Purkinje cell (primary cell): ENCODE data around the gene SREK1. TPM values are rescaled to one million over a fixed set of nuclear protein-coding genes. Genes with fewer than 3 reads are reported as not detected.

Experiments
- polyA plus RNA-seq: library from polyadenylated mRNA; unstranded; fragments of >200 nt; fragmentation: Nextera tagmentation; gene quantifications from 2 replicates; pipeline ENCODE4 v1.2.1, GENCODE V29; 2014

SREK1 gene
- 37.2 and 43.8 TPM in 2 replicates for polyA plus RNA-seq

GRCh38 chr5:66144074-66144833, at the start of gene SREK1:
Gene SREK1 (plus strand): TSS chr5:66144300. CDS start chr5:66144377, 77 bp downstream.

Other genes starting within 250 kb of the SREK1 start
- gene ERBIN, start 217.7 kb upstream of the SREK1 start, polyA plus RNA-seq = 2.9 and 4.2 TPM in 2 replicates